ENCODE measurements around the gene EPHA4.
"Not testable (repeated sequence)": the region's sequence is repeated elsewhere in the genome, so short reads cannot be mapped to it uniquely, and the experiment has no call there.

EPHA4 gene

GRCh38 chr2:221533299-221533698 is 38.8 kb downstream of the EPHA4 start:
- DNase-seq, result no peak

GRCh38 chr2:221532641-221533040 is 39.5 kb downstream of the EPHA4 start:
- no peak for DNase-seq

GRCh38 chr2:221530653-221531037 is 41.5 kb downstream of the EPHA4 start:
- DNase-seq, result no peak

GRCh38 chr2:221529943-221530652 is 42.0 kb downstream of the EPHA4 start:
- DNase-seq, result no peak

GRCh38 chr2:221529177-221529942 is 42.7 kb downstream of the EPHA4 start:
- DNase-seq, result no peak

- DNase-seq, result no peak
Measured at GRCh38 chr2:221527776-221528309, 44.3 kb downstream of the EPHA4 start.

- no peak for DNase-seq
Measured at GRCh38 chr2:221524158-221524557, 47.9 kb downstream of the EPHA4 start.

- DNase-seq, result no peak
Measured at GRCh38 chr2:221521233-221521845, 50.8 kb downstream of the EPHA4 start.

- no peak for DNase-seq
Measured at GRCh38 chr2:221518935-221519625, 53.0 kb downstream of the EPHA4 start.

- no peak for DNase-seq
Measured at GRCh38 chr2:221518201-221518934, 53.7 kb downstream of the EPHA4 start.

GRCh38 chr2:221517696-221518151 is 54.4 kb downstream of the EPHA4 start:
- DNase-seq, result peak; percentile 71

GRCh38 chr2:221517146-221517695 is 54.9 kb downstream of the EPHA4 start:
- DNase-seq, result no peak

GRCh38 chr2:221515864-221516263 is 56.2 kb downstream of the EPHA4 start:
- no peak for DNase-seq

- no peak for DNase-seq
Measured at GRCh38 chr2:221514305-221515040, 57.6 kb downstream of the EPHA4 start.

- no peak for DNase-seq
Measured at GRCh38 chr2:221513232-221513631, 58.9 kb downstream of the EPHA4 start.

- DNase-seq, result not testable (repeated sequence)
Measured at GRCh38 chr2:221511325-221511724, 60.8 kb downstream of the EPHA4 start.

GRCh38 chr2:221506469-221506868 is 65.6 kb downstream of the EPHA4 start:
- no peak for DNase-seq

- no peak for DNase-seq
Measured at GRCh38 chr2:221505605-221506004, 66.5 kb downstream of the EPHA4 start.

GRCh38 chr2:221504905-221505304 is 67.2 kb downstream of the EPHA4 start:
- no peak for DNase-seq

GRCh38 chr2:221503965-221504364 is 68.1 kb downstream of the EPHA4 start:
- no peak for DNase-seq

Measured in islet precursor cell (in vitro differentiated cells).